Bronchial epithelial cell (primary cell): Measurements from ENCODE around the gene MGAT5B. TPM values are rescaled to one million over a fixed set of nuclear protein-coding genes. Genes with fewer than 3 reads are reported as not detected.

ENCODE experiments used
- DNase-seq: peaks from one replicate; pipeline ENCODE4 v3.0.0-alpha.2; 2010; ENCODE audit warnings: low read depth
- FAIRE-seq: peaks from 2 replicates; lab custom pipeline; 2011; peaks lifted over from hg19 to GRCh38; lab: Jason Lieb, UNC
- H3K27me3 ChIP-seq: 2 replicates; pipeline ENCODE4 v1.5.1; 2011; ENCODE audit warnings: low read length; ENCODE audit not compliant: control insufficient read depth, insufficient read depth
- H3K36me3 ChIP-seq: 2 replicates; pipeline ENCODE4 v1.5.1; 2011; ENCODE audit warnings: low read length; ENCODE audit not compliant: control insufficient read depth, insufficient read depth
- H3K4me3 ChIP-seq: 2 replicates; pipeline ENCODE4 v1.5.1; 2011; ENCODE audit warnings: mild to moderate bottlenecking, low read depth, low read length, control low read depth
- CTCF ChIP-seq: IDR thresholded peaks from 2 replicates; pipeline ENCODE4 v1.5.1; 2011; ENCODE audit warnings: mild to moderate bottlenecking, moderate library complexity, low read length, control low read depth, inconsistent platforms; ENCODE audit not compliant: insufficient read depth, severe bottlenecking
- total RNA-seq: library from RNA; depleted of rRNA; stranded (reverse); fragments of >200 nt; gene quantifications from 2 replicates; pipeline ENCODE4 v1.2.1, GENCODE V29; 2014

Gene MGAT5B
- total RNA-seq, 1 donor from 2014 or later, result not detected

GRCh38 chr17:76906463-76906862 lies 38.3 kb downstream of the MGAT5B start:
- Histone ChIP-seq H3K27me3 (no peaks in the 10 kb centered on the region), H3K36me3 (no peaks in the 10 kb centered on the region), H3K4me3 (no peak overlapping the region)
- no peak for TF ChIP-seq CTCF
- DNase-seq, result no peak
- no peak for FAIRE-seq

DNA sequence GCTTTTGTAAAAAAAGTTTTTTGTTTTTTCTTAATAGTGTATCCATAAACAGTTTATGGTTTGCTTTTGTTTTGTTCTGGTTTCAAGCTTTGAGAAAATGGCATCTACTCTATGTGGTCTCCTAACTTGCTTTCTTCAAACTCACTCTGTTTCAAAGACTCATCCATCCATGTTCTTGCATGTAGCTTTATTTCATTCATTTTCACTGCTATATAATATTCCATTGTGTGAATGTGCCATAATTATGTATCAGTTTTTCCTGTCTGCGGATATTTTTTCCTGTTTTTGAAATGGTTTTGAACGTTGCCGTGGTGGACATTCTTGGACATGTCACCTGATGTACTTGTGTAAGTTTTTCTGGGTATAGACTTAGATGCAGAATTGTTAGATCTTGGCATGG lies 39.1 kb downstream of the MGAT5B start:
- DNase-seq, result no peak

DNA sequence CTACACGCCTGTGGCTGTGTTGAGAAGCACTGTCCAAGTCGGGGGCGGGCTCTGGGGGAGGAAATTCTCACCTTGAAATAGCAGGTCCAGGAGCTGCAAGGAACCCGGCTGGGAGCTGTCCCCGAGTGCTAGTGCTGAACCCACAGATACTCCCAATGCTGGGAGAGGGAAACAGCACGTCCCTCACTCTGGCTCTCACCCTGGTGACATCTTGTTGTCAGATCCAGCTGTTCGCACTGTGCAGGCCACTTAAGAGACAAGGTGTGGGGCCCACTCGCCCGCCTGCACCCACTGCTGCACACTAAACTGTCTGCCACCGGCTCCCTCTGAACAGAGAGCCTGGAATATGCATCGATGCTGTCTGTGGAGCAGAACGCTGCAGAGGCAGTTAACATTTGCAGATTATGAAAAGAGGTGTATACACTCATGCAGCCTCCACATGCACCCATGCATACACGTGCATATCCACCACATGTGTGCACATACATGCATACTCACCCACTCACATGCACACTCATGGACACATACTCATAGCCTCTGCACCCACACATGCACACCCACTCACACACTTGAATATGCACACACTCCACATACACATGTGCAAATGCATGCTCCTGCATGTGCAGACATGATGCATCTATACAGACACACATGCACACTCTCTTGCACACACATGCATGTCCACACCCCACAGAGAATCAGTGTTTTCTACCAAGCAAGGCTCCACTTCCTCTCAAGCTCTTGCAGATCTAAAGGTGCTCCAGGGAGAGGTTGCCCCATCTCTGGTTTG lies 42.0 kb downstream of the MGAT5B start:
- TF ChIP-seq CTCF, result no peak

More for the DNA sequence above, 39.1 kb downstream of the MGAT5B start:
- no peak for FAIRE-seq
- H3K27me3 ChIP-seq, result no peaks in the 10 kb centered on the region
- H3K36me3 ChIP-seq, result no peaks in the 10 kb centered on the region
- no peak for TF ChIP-seq CTCF
- H3K4me3 ChIP-seq, result no peak overlapping the region

GRCh38 chr17:76911299-76912017 lies 43.3 kb downstream of the MGAT5B start:
- DNase-seq (no peak), FAIRE-seq (no peak)
- Histone ChIP-seq H3K27me3 (no peaks in the 10 kb centered on the region), H3K36me3 (no peaks in the 10 kb centered on the region), H3K4me3 (no peak overlapping the region)
- TF ChIP-seq CTCF, result no peak

More for the DNA sequence above, 42.0 kb downstream of the MGAT5B start:
- Histone ChIP-seq H3K4me3 (no peak overlapping the region), H3K27me3 (no peaks in the 10 kb centered on the region), H3K36me3 (no peaks in the 10 kb centered on the region)
- FAIRE-seq (peak; percentile 92), DNase-seq (peak; percentile 36)

- H3K27me3 ChIP-seq, result peaks cover 1% of the 10 kb centered on the region
- no peaks in the 10 kb centered on the region for H3K36me3 ChIP-seq
- DNase-seq (no peak), FAIRE-seq (no peak)
- no peak for TF ChIP-seq CTCF
- H3K4me3 ChIP-seq, result no peak overlapping the region
These were observed 44.4 kb downstream of the MGAT5B start for GRCh38 chr17:76912421-76913164.
